GM23338 (cell line): ENCODE results near the gene HOMER1.

Experiments used
- CREB1 ChIP-seq: fragments of 250-450 bp; sonication (Bioruptor Pico); IDR thresholded peaks from 2 replicates; pipeline ENCODE4 v1.5.0; 2020; ENCODE audit warnings: low read depth, mild to moderate bottlenecking, moderate library complexity
- EZH2 ChIP-seq: fragments of 200-600 bp; sonication (generic); IDR thresholded peaks from one replicate; pipeline ENCODE4 v1.8.0; 2017; ENCODE audit warnings: antibody characterized with exemption, mild to moderate bottlenecking, low read depth; ENCODE audit not compliant: unreplicated experiment
- EZH2phosphoT487 ChIP-seq: fragments of 200-600 bp; sonication (generic); IDR thresholded peaks from one replicate; pipeline ENCODE4 v1.8.1; 2018; ENCODE audit warnings: antibody characterized with exemption; ENCODE audit not compliant: unreplicated experiment
- JUNB ChIP-seq: IDR thresholded peaks from one replicate; pipeline ENCODE4 v1.6.1; 2016; ENCODE audit warnings: antibody characterized with exemption; ENCODE audit not compliant: unreplicated experiment
- NANOG ChIP-seq: IDR thresholded peaks from 2 replicates; pipeline ENCODE4 v1.6.1; 2016; ENCODE audit warnings: antibody characterized with exemption, borderline replicate concordance
- POLR2AphosphoS5 ChIP-seq: IDR thresholded peaks from 2 replicates; pipeline ENCODE4 v1.6.1; 2016; ENCODE audit warnings: antibody characterized with exemption, low read depth
- ZNF331 ChIP-seq: fragments of 250-450 bp; sonication (Bioruptor Pico); IDR thresholded peaks from 2 replicates; pipeline ENCODE4 v1.5.0; 2020; ENCODE audit warnings: low read depth, mild to moderate bottlenecking, moderate library complexity
- TF ChIP-seq, protein P1 (sequence below), 2 experiments: fragments of 200-600 bp in 1 of 2; sonication (generic) in 1 of 2; conservative IDR thresholded peaks; 2 replicates each; pipeline versions ENCODE4 v1.5.1 to v1.6.1; 2016 to 2017; ENCODE audit warnings: antibody characterized with exemption in 2 of 2, low read depth in 2 of 2, mild to moderate bottlenecking in 2 of 2, moderate library complexity in 1 of 2
- TF ChIP-seq, protein P2 (sequence below): IDR thresholded peaks from one replicate; pipeline ENCODE4 v1.6.1; 2018; ENCODE audit warnings: antibody characterized with exemption; ENCODE audit not compliant: unreplicated experiment
- TF ChIP-seq, protein P3 (sequence below): IDR thresholded peaks from 2 replicates; pipeline ENCODE4 v1.6.1; 2016; ENCODE audit warnings: antibody characterized with exemption
- TF ChIP-seq, protein P4 (sequence below): fragments of 250-450 bp; sonication (Bioruptor Pico); IDR thresholded peaks from 2 replicates; pipeline ENCODE4 v1.5.0; 2020; ENCODE audit warnings: mild to moderate bottlenecking, moderate library complexity

DNA sequence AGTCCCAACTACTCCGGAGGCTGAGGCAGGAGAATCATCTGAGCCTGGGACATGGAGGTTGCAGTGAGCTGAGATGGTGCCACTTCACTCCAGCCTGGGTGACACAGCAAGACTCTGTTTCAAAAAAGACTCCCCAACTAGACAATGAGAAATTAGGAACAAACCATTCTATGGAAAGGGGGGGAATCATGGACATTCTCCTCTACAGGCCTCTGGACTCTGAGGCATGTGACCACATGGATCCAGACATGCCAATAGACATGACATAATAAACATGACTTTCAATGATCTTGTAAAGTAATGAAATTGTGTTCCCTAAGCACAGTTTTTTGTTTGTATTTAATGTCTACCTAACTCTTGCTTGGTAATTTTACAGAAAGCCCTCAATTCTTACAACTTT is 8.8 kb downstream of the HOMER1 start:
- TF ChIP-seq CREB1: no peak
- TF ChIP-seq, protein P1, sequence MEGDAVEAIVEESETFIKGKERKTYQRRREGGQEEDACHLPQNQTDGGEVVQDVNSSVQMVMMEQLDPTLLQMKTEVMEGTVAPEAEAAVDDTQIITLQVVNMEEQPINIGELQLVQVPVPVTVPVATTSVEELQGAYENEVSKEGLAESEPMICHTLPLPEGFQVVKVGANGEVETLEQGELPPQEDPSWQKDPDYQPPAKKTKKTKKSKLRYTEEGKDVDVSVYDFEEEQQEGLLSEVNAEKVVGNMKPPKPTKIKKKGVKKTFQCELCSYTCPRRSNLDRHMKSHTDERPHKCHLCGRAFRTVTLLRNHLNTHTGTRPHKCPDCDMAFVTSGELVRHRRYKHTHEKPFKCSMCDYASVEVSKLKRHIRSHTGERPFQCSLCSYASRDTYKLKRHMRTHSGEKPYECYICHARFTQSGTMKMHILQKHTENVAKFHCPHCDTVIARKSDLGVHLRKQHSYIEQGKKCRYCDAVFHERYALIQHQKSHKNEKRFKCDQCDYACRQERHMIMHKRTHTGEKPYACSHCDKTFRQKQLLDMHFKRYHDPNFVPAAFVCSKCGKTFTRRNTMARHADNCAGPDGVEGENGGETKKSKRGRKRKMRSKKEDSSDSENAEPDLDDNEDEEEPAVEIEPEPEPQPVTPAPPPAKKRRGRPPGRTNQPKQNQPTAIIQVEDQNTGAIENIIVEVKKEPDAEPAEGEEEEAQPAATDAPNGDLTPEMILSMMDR (conservative IDR thresholded peaks at IDR 0.05; ENCODE audit: low read depth in 2 of 2): no peak
- TF ChIP-seq POLR2AphosphoS5: no peak
- no peak for TF ChIP-seq JUNB
- TF ChIP-seq EZH2phosphoT487: no peak
- TF ChIP-seq, protein P2, sequence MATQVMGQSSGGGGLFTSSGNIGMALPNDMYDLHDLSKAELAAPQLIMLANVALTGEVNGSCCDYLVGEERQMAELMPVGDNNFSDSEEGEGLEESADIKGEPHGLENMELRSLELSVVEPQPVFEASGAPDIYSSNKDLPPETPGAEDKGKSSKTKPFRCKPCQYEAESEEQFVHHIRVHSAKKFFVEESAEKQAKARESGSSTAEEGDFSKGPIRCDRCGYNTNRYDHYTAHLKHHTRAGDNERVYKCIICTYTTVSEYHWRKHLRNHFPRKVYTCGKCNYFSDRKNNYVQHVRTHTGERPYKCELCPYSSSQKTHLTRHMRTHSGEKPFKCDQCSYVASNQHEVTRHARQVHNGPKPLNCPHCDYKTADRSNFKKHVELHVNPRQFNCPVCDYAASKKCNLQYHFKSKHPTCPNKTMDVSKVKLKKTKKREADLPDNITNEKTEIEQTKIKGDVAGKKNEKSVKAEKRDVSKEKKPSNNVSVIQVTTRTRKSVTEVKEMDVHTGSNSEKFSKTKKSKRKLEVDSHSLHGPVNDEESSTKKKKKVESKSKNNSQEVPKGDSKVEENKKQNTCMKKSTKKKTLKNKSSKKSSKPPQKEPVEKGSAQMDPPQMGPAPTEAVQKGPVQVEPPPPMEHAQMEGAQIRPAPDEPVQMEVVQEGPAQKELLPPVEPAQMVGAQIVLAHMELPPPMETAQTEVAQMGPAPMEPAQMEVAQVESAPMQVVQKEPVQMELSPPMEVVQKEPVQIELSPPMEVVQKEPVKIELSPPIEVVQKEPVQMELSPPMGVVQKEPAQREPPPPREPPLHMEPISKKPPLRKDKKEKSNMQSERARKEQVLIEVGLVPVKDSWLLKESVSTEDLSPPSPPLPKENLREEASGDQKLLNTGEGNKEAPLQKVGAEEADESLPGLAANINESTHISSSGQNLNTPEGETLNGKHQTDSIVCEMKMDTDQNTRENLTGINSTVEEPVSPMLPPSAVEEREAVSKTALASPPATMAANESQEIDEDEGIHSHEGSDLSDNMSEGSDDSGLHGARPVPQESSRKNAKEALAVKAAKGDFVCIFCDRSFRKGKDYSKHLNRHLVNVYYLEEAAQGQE: no peak
- TF ChIP-seq ZNF331 (CRISPR knock-in tag): no peak
- no peak for TF ChIP-seq NANOG
- no peak for TF ChIP-seq EZH2
- TF ChIP-seq, protein P3, sequence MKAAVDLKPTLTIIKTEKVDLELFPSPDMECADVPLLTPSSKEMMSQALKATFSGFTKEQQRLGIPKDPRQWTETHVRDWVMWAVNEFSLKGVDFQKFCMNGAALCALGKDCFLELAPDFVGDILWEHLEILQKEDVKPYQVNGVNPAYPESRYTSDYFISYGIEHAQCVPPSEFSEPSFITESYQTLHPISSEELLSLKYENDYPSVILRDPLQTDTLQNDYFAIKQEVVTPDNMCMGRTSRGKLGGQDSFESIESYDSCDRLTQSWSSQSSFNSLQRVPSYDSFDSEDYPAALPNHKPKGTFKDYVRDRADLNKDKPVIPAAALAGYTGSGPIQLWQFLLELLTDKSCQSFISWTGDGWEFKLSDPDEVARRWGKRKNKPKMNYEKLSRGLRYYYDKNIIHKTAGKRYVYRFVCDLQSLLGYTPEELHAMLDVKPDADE: no peak
- TF ChIP-seq, protein P4, sequence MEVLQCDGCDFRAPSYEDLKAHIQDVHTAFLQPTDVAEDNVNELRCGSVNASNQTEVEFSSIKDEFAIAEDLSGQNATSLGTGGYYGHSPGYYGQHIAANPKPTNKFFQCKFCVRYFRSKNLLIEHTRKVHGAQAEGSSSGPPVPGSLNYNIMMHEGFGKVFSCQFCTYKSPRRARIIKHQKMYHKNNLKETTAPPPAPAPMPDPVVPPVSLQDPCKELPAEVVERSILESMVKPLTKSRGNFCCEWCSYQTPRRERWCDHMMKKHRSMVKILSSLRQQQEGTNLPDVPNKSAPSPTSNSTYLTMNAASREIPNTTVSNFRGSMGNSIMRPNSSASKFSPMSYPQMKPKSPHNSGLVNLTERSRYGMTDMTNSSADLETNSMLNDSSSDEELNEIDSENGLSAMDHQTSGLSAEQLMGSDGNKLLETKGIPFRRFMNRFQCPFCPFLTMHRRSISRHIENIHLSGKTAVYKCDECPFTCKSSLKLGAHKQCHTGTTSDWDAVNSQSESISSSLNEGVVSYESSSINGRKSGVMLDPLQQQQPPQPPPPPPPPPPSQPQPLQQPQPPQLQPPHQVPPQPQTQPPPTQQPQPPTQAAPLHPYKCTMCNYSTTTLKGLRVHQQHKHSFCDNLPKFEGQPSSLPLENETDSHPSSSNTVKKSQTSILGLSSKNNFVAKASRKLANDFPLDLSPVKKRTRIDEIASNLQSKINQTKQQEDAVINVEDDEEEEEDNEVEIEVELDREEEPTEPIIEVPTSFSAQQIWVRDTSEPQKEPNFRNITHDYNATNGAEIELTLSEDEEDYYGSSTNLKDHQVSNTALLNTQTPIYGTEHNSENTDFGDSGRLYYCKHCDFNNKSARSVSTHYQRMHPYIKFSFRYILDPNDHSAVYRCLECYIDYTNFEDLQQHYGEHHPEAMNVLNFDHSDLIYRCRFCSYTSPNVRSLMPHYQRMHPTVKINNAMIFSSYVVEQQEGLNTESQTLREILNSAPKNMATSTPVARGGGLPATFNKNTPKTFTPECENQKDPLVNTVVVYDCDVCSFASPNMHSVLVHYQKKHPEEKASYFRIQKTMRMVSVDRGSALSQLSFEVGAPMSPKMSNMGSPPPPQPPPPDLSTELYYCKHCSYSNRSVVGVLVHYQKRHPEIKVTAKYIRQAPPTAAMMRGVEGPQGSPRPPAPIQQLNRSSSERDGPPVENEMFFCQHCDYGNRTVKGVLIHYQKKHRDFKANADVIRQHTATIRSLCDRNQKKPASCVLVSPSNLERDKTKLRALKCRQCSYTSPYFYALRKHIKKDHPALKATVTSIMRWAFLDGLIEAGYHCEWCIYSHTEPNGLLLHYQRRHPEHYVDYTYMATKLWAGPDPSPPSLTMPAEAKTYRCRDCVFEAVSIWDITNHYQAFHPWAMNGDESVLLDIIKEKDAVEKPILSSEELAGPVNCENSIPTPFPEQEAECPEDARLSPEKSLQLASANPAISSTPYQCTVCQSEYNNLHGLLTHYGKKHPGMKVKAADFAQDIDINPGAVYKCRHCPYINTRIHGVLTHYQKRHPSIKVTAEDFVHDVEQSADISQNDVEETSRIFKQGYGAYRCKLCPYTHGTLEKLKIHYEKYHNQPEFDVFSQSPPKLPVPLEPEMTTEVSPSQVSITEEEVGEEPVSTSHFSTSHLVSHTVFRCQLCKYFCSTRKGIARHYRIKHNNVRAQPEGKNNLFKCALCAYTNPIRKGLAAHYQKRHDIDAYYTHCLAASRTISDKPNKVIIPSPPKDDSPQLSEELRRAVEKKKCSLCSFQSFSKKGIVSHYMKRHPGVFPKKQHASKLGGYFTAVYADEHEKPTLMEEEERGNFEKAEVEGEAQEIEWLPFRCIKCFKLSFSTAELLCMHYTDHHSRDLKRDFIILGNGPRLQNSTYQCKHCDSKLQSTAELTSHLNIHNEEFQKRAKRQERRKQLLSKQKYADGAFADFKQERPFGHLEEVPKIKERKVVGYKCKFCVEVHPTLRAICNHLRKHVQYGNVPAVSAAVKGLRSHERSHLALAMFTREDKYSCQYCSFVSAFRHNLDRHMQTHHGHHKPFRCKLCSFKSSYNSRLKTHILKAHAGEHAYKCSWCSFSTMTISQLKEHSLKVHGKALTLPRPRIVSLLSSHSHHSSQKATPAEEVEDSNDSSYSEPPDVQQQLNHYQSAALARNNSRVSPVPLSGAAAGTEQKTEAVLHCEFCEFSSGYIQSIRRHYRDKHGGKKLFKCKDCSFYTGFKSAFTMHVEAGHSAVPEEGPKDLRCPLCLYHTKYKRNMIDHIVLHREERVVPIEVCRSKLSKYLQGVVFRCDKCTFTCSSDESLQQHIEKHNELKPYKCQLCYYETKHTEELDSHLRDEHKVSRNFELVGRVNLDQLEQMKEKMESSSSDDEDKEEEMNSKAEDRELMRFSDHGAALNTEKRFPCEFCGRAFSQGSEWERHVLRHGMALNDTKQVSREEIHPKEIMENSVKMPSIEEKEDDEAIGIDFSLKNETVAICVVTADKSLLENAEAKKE: no peak
